PFSK-1 (cell line): ENCODE data around the gene CACNG4.

ENCODE experiments used
- FOXP2 ChIP-seq: optimal IDR thresholded peaks from 2 replicates; pipeline ENCODE3; 2011; ENCODE audit warnings: borderline replicate concordance, control low read depth, inconsistent platforms; ENCODE audit not compliant: insufficient read depth; ENCODE audit errors: extremely low read length, extremely low read depth
- POLR2AphosphoS5 ChIP-seq: IDR thresholded peaks from 2 replicates; pipeline ENCODE4 v1.6.1; 2012; ENCODE audit warnings: low read depth, mild to moderate bottlenecking, control low read depth, low read length, moderate library complexity
- SIN3A ChIP-seq: IDR thresholded peaks from 2 replicates; pipeline ENCODE4 v1.6.1; 2012; ENCODE audit warnings: mild to moderate bottlenecking, low read length, moderate library complexity, borderline replicate concordance; ENCODE audit not compliant: insufficient read depth
- TAF1 ChIP-seq: IDR thresholded peaks from 2 replicates; pipeline ENCODE4 v1.6.1; 2012; ENCODE audit warnings: low read length, control low read depth, borderline replicate concordance; ENCODE audit not compliant: insufficient read depth
- TF ChIP-seq, protein P1 (sequence below), 2 experiments: IDR thresholded peaks; 2 replicates each; pipeline versions ENCODE4 v1.6.1 to v1.8.0; 2011 to 2012; ENCODE audit warnings: low read depth in 2 of 2, low read length in 2 of 2, control low read depth in 1 of 2, inconsistent platforms in 1 of 2, mild to moderate bottlenecking in 1 of 2, moderate library complexity in 1 of 2; ENCODE audit not compliant: insufficient read depth in 1 of 2

Gene CACNG4

DNA sequence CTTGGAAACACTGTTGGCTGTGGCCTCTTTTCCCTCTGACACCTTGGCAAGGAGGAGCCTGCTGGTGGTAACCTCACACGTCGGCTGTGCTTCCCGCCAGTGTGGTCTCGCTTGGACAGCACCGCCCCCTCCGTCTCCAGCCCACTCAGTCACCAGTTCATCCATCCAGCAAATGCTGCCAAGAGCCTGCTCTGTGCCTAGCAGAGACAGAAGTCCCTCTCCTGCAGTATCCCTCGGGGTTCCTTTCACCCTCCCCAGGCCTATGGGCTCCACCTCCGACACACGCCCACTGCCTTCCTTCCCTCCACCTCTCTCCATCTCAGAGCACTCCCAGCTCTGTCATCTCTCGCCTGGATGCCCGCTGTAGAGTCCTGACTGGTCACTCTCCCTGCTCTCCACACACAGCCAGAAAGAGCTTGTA, 12.3 kb downstream of the CACNG4 start:
- no peak for TF ChIP-seq SIN3A
- no peak for TF ChIP-seq TAF1
- TF ChIP-seq FOXP2, result no peak
- TF ChIP-seq, protein P1, sequence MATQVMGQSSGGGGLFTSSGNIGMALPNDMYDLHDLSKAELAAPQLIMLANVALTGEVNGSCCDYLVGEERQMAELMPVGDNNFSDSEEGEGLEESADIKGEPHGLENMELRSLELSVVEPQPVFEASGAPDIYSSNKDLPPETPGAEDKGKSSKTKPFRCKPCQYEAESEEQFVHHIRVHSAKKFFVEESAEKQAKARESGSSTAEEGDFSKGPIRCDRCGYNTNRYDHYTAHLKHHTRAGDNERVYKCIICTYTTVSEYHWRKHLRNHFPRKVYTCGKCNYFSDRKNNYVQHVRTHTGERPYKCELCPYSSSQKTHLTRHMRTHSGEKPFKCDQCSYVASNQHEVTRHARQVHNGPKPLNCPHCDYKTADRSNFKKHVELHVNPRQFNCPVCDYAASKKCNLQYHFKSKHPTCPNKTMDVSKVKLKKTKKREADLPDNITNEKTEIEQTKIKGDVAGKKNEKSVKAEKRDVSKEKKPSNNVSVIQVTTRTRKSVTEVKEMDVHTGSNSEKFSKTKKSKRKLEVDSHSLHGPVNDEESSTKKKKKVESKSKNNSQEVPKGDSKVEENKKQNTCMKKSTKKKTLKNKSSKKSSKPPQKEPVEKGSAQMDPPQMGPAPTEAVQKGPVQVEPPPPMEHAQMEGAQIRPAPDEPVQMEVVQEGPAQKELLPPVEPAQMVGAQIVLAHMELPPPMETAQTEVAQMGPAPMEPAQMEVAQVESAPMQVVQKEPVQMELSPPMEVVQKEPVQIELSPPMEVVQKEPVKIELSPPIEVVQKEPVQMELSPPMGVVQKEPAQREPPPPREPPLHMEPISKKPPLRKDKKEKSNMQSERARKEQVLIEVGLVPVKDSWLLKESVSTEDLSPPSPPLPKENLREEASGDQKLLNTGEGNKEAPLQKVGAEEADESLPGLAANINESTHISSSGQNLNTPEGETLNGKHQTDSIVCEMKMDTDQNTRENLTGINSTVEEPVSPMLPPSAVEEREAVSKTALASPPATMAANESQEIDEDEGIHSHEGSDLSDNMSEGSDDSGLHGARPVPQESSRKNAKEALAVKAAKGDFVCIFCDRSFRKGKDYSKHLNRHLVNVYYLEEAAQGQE (IDR thresholded peaks at IDR 0.05; ENCODE audit: insufficient read depth in 1 of 2, low read depth in 2 of 2, low read length in 2 of 2), result no peak

DNA sequence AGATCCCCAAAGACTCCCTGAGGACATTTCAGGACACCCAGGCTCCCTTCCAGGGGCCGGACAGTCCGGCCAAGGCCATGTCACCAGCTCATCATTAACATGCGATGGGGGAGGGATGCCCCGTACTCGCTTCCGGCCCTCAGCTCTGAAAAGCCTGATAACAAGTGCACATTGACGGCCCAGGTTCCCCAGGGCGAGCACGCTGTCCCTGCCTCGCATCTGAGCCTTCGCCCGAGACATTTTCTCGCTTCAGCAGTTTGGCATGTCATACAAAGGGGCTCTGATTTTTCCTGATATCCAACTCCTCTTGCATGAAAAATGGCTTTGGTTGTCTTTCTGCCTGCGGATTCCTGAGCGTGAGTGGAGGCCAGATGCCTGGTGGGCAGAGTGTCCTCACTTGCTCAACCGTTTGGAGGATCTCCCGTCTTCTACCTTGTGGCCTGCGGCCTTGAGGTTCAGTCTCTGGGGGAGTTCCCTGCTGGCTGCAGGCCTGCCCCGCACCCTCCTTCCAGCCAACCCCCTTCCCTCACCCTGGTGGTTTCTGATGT, 14.1 kb downstream of the CACNG4 start:
- TF ChIP-seq SIN3A, result no peak
- no peak for TF ChIP-seq POLR2AphosphoS5
- no peak for TF ChIP-seq TAF1
- TF ChIP-seq FOXP2, result no peak
- TF ChIP-seq, protein P1 (IDR thresholded peaks at IDR 0.05; ENCODE audit: insufficient read depth in 1 of 2, low read depth in 2 of 2, low read length in 2 of 2), result no peak

DNA sequence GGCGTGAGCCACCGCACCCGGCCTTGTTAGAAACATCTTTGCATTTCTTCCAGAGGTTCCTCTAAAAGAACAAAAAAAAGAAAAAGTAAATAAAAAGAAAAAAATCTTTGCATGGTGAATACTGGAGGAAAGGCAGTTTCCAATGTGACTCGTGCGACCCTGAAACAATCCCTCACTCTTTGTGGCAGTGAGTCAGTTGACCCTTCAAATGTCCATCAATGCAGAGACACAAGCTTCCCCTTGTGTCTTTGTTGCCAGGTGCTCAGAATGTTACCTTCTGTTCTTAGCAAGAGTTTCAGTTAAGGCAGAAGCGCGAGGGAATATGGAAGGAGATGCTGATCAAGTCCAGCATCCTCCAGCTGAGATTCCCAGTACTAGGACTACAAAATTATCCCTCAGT, 16.4 kb downstream of the CACNG4 start:
- TF ChIP-seq, protein P1 (IDR thresholded peaks at IDR 0.05; ENCODE audit: insufficient read depth in 1 of 2, low read depth in 2 of 2, low read length in 2 of 2), result no peak
- no peak for TF ChIP-seq POLR2AphosphoS5
- no peak for TF ChIP-seq SIN3A

DNA sequence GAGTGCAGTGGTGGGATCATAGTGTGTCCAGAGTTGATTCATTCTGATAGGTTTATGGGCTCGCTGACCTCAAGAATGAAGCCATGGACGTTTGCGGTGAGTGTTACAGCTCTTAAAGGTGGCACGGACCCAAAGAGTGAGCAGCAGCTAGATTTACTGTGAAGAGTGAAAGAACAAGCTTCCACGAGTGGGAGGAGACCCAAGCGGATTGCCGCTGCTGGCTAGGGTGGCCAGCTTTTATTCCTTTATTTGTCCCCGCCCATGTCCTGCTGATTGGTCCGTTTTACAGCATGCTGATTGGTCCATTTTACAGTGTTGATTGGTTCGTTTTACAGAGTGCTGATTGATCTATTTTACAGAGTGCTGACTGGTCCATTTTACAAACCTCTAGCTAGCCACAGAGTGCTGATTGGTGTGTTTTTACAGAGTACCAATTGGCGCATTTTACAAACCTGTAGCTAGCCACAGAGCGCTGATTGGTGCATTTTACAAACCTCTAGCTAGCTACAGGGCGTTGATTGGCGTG, 17.5 kb downstream of the CACNG4 start:
- TF ChIP-seq, protein P1 (IDR thresholded peaks at IDR 0.05; ENCODE audit: insufficient read depth in 1 of 2, low read depth in 2 of 2, low read length in 2 of 2), result no peak
- TF ChIP-seq POLR2AphosphoS5 (no peak), SIN3A (no peak), FOXP2 (no peak), TAF1 (no peak)

DNA sequence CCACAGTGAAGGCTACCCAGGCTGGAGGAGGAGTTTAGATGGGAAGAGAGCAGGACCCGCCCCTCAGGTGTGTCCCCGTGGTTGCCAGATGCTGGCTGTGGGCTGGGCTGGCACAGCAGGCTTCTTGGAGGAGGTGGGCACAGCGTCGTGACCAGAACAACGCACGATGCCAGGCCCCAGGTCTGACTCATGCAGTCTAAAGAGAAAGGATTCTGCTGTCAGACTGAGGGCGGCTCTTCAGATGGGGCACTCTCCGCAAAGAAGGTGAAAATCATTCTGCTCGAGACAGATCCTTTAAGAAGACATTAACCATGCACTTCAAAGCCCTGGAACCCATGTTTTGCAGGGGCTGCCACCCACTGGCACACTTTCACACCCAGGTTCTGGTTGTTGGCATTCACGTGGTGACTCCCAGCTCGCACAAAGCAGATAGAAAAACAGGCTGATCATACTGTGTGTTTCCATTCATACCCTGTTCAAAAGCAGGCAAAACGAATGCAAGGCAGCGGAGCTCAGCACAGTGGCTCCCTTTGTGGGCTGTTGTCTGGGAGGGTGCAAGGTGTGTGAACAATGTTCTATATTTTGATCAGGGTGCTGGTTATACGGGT, 19.0 kb downstream of the CACNG4 start:
- TF ChIP-seq, protein P1 (IDR thresholded peaks at IDR 0.05; ENCODE audit: insufficient read depth in 1 of 2, low read depth in 2 of 2, low read length in 2 of 2), result no peak
- TF ChIP-seq SIN3A, result no peak
- no peak for TF ChIP-seq POLR2AphosphoS5
- TF ChIP-seq FOXP2, result no peak
